ENCODE measurements around the gene PTPRK. TPM values are rescaled to one million over a fixed set of nuclear protein-coding genes. Genes with fewer than 3 reads are reported as not detected.

PTPRK gene
- total RNA-seq, 1 donor, result 70.2 TPM

- H3K4me3 ChIP-seq (ENCODE audit: low read depth, low read length), result no peak overlapping the region
- no peak for DNase-seq (ENCODE audit: low read depth)
- no peak for TF ChIP-seq CTCF (IDR thresholded peaks at IDR 0.05; ENCODE audit: insufficient read depth, low read length)
Observed at GRCh38 chr6:128421788-128422187, 98.6 kb downstream of the PTPRK start.

- no peak for TF ChIP-seq CTCF (IDR thresholded peaks at IDR 0.05; ENCODE audit: insufficient read depth, low read length)
- peak; percentile 50 for DNase-seq (ENCODE audit: low read depth)
- H3K4me3 ChIP-seq (ENCODE audit: low read depth, low read length), result no peak overlapping the region
Observed at GRCh38 chr6:128417698-128418097, 102.7 kb downstream of the PTPRK start.

GRCh38 chr6:128415387-128415786, 105.0 kb downstream of the PTPRK start:
- H3K4me3 ChIP-seq (ENCODE audit: low read depth, low read length), result no peak overlapping the region
- DNase-seq (ENCODE audit: low read depth), result no peak
- TF ChIP-seq CTCF (IDR thresholded peaks at IDR 0.05; ENCODE audit: insufficient read depth, low read length), result no peak

GRCh38 chr6:128414943-128415342, 105.5 kb downstream of the PTPRK start:
- no peak for TF ChIP-seq CTCF (IDR thresholded peaks at IDR 0.05; ENCODE audit: insufficient read depth, low read length)
- no peak overlapping the region for H3K4me3 ChIP-seq (ENCODE audit: low read depth, low read length)
- DNase-seq (ENCODE audit: low read depth), result peak; percentile 14

- no peak for TF ChIP-seq CTCF (IDR thresholded peaks at IDR 0.05; ENCODE audit: insufficient read depth, low read length)
- no peak overlapping the region for H3K4me3 ChIP-seq (ENCODE audit: low read depth, low read length)
- no peak for DNase-seq (ENCODE audit: low read depth)
Observed at GRCh38 chr6:128413291-128413690, 107.1 kb downstream of the PTPRK start.

- H3K4me3 ChIP-seq (ENCODE audit: low read depth, low read length), result no peak overlapping the region
- no peak for TF ChIP-seq CTCF (IDR thresholded peaks at IDR 0.05; ENCODE audit: insufficient read depth, low read length)
- peak; percentile 6 for DNase-seq (ENCODE audit: low read depth)
Observed at GRCh38 chr6:128412680-128413079, 107.7 kb downstream of the PTPRK start.

GRCh38 chr6:128410584-128410983, 109.8 kb downstream of the PTPRK start:
- DNase-seq (ENCODE audit: low read depth), result no peak
- TF ChIP-seq CTCF (IDR thresholded peaks at IDR 0.05; ENCODE audit: insufficient read depth, low read length), result no peak
- H3K4me3 ChIP-seq (ENCODE audit: low read depth, low read length), result no peak overlapping the region
